Keratinocyte (primary cell): ENCODE results near the gene TUBA4B. TPM values are rescaled to one million over a fixed set of nuclear protein-coding genes. Genes with fewer than 3 reads are reported as not detected.

ENCODE experiments used
- DNase-seq: peaks from one replicate; pipeline ENCODE4 v3.0.0-alpha.2; 2011; ENCODE audit warnings: low read depth, missing footprints, low spot score
- FAIRE-seq: peaks from 2 replicates; lab custom pipeline; 2011; peaks lifted over from hg19 to GRCh38; lab: Jason Lieb, UNC
- H2AFZ ChIP-seq: 2 replicates; pipeline ENCODE4 v1.6.0; 2012; ENCODE audit warnings: low read length, control low read depth, inconsistent platforms; ENCODE audit not compliant: control insufficient read depth
- H3K27ac ChIP-seq: 2 replicates; pipeline ENCODE4 v1.5.1; 2011; ENCODE audit warnings: low read length; ENCODE audit not compliant: control insufficient read depth, insufficient read depth
- H3K27me3 ChIP-seq: 3 replicates; pipeline ENCODE4 v1.6.0; 2011; ENCODE audit warnings: low read length; ENCODE audit not compliant: control insufficient read depth, insufficient read depth; ENCODE audit errors: extremely low read depth
- H3K36me3 ChIP-seq, 2 experiments: 2 replicates in 1 of 2; 3 replicates in 1 of 2; pipeline ENCODE4 v1.5.1; 2011; ENCODE audit warnings: low read length in 2 of 2, mild to moderate bottlenecking in 1 of 2; ENCODE audit not compliant: control insufficient read depth in 2 of 2, insufficient read depth in 2 of 2; ENCODE audit errors: extremely low read depth in 1 of 2
- H3K4me1 ChIP-seq: 3 replicates; pipeline ENCODE4 v1.5.1; 2011; ENCODE audit warnings: low read length; ENCODE audit not compliant: control insufficient read depth, insufficient read depth; ENCODE audit errors: extremely low read depth
- H3K4me2 ChIP-seq: 3 replicates; pipeline ENCODE4 v1.6.0; 2011; ENCODE audit warnings: low read depth, low read length; ENCODE audit not compliant: control insufficient read depth, insufficient read depth; ENCODE audit errors: extremely low read depth
- H3K4me3 ChIP-seq, 3 experiments: fragments of 200-600 bp in 1 of 3; sonication (generic) in 1 of 3; 2 replicates in 2 of 3; 3 replicates in 1 of 3; pipeline ENCODE4 v1.5.1; 2011 to 2016; ENCODE audit warnings: low read length in 3 of 3, mild to moderate bottlenecking in 3 of 3, control low read depth in 2 of 3, inconsistent platforms in 1 of 3, low read depth in 1 of 3, mixed read lengths in 1 of 3, mixed run types in 1 of 3, moderate library complexity in 1 of 3; ENCODE audit not compliant: control insufficient read depth in 2 of 3, insufficient read depth in 2 of 3; ENCODE audit errors: extremely low read depth in 1 of 3
- H3K79me2 ChIP-seq: 2 replicates; pipeline ENCODE4 v1.6.0; 2012; ENCODE audit warnings: low read length; ENCODE audit not compliant: control insufficient read depth, insufficient read depth
- H3K9ac ChIP-seq: 3 replicates; pipeline ENCODE4 v1.6.0; 2011; ENCODE audit warnings: low read length; ENCODE audit not compliant: control insufficient read depth, insufficient read depth; ENCODE audit errors: extremely low read depth
- H3K9me1 ChIP-seq: 3 replicates; pipeline ENCODE4 v1.6.0; 2011; ENCODE audit warnings: low read length; ENCODE audit not compliant: control insufficient read depth, insufficient read depth; ENCODE audit errors: extremely low read depth
- H3K9me3 ChIP-seq: 2 replicates; pipeline ENCODE4 v1.5.1; 2012; ENCODE audit warnings: low read depth, low read length; ENCODE audit not compliant: control insufficient read depth
- H4K20me1 ChIP-seq: 3 replicates; pipeline ENCODE4 v1.6.0; 2011; ENCODE audit warnings: low read length; ENCODE audit not compliant: control insufficient read depth, insufficient read depth; ENCODE audit errors: extremely low read depth
- CTCF ChIP-seq, 3 experiments: IDR thresholded peaks in 1 of 3; conservative IDR thresholded peaks in 1 of 3; optimal IDR thresholded peaks in 1 of 3; 2 replicates in 2 of 3; 3 replicates in 1 of 3; pipeline versions ENCODE3 to v1.5.1; 2011; ENCODE audit warnings: low read length in 3 of 3, mild to moderate bottlenecking in 3 of 3, moderate library complexity in 2 of 3, control low read depth in 1 of 3, inconsistent platforms in 1 of 3; ENCODE audit not compliant: insufficient read depth in 2 of 3; ENCODE audit errors: extremely low read depth in 1 of 3
- EZH2 ChIP-seq: IDR thresholded peaks from one replicate; pipeline ENCODE4 v1.6.1; 2012; ENCODE audit warnings: inconsistent platforms, mild to moderate bottlenecking, low read length, moderate library complexity
- dilution Hi-C: fragments of 300-500 bp; cut with MboI; formaldehyde crosslinking; loops from one replicate; pipeline ENCODE4 v1.7.0; 2020; ENCODE audit warnings: low sequenced_read_pairs; ENCODE audit not compliant: extremely low pct_ligation_motif_present
- polyA plus RNA-seq, 5 experiments: library from polyadenylated mRNA; depleted of rRNA in 3 of 5; stranded (reverse) in 3 of 5; stranded (forward) in 1 of 5; unstranded in 1 of 5; fragments of >200 nt; gene quantifications; 1 replicate in 1 of 5; 2 replicates in 3 of 5; 3 replicates in 1 of 5; pipeline versions ENCODE4 v1.2.1 to v1.2.3, GENCODE V29; 2011 to 2012; ENCODE audit warnings: missing spikeins in 2 of 5, low read depth in 1 of 5, low replicate concordance in 1 of 5

Gene TUBA4B
- polyA plus RNA-seq, 1 donor (not counting 4 experiments of a cell fraction or from before 2014, with no cell fraction given), result not detected

GRCh38 chr2:219218217-219218731, 34.8 kb upstream of the TUBA4B start:
- Histone ChIP-seq H3K27ac (peak overlapping the region; percentile 54), H3K9ac (peak overlapping the region; percentile 59), H3K36me3 (peaks cover 19 to 36% of the 10 kb centered on the region in 2 experiments), H3K4me3 (peak overlapping the region; percentile 25 to 69 (median 55)), H3K79me2 (no peaks in the 10 kb centered on the region), H3K9me3 (no peaks in the 10 kb centered on the region), H3K27me3 (no peaks in the 10 kb centered on the region), H3K9me1 (no peaks in the 10 kb centered on the region), H4K20me1 (no peaks in the 10 kb centered on the region), H2AFZ (peak overlapping the region; percentile 26), H3K4me2 (peak overlapping the region; percentile 81), H3K4me1 (peaks cover 18% of the 10 kb centered on the region)
- FAIRE-seq (no peak), DNase-seq (no peak)
- TF ChIP-seq CTCF (optimal IDR thresholded peaks at IDR 0.05 in 1 of 3, IDR thresholded peaks at IDR 0.05 in 1 of 3, conservative IDR thresholded peaks at IDR 0.05 in 1 of 3; ENCODE audit: extremely low read depth in 1 of 3, insufficient read depth in 2 of 3, low read length in 3 of 3), result no peak
- TF ChIP-seq EZH2, result no peak
- dilution Hi-C loops, result no loop called here

- Histone ChIP-seq H3K27ac (peak within 1 kb of the TSS; percentile 54), H3K9ac (peak within 1 kb of the TSS; percentile 59), H3K4me3 (peak within 1 kb of the TSS; percentile 25 to 69 (median 55)), H3K4me1 (peaks cover 18% of the 10 kb centered on the region), H3K27me3 (no peaks in the 10 kb centered on the region), H2AFZ (peak within 1 kb of the TSS; percentile 26), H4K20me1 (no peaks in the 10 kb centered on the region), H3K9me1 (no peaks in the 10 kb centered on the region), H3K4me2 (peak within 1 kb of the TSS; percentile 81), H3K36me3 (peaks cover 21 to 40% of the 10 kb centered on the region in 2 experiments), H3K79me2 (no peaks in the 10 kb centered on the region), H3K9me3 (no peaks in the 10 kb centered on the region)
- no peak for TF ChIP-seq CTCF (optimal IDR thresholded peaks at IDR 0.05 in 1 of 3, IDR thresholded peaks at IDR 0.05 in 1 of 3, conservative IDR thresholded peaks at IDR 0.05 in 1 of 3; ENCODE audit: extremely low read depth in 1 of 3, insufficient read depth in 2 of 3, low read length in 3 of 3)
- no peak for TF ChIP-seq EZH2
- no peak for FAIRE-seq
- dilution Hi-C loops, result no loop called here
- no peak for DNase-seq
Measured at GRCh38 chr2:219218732-219219701, 34.0 kb upstream of the TUBA4B start, which contains the start of gene ABCB6. Gene ABCB6 (minus strand): TSS chr2:219218958. CDS start chr2:219218673, 285 bp downstream.
